T-helper 9 cell (primary cell): ENCODE data around the gene XXYLT1.
"Not testable (repeated sequence)": the region's sequence is repeated elsewhere in the genome, so short reads cannot be mapped to it uniquely, and the experiment has no call there.

Experiments
- DNase-seq: peaks from one replicate; pipeline ENCODE4 v3.0.0-alpha.2; 2020

XXYLT1 gene

GRCh38 chr3:195249858-195250464, 21.0 kb downstream of the XXYLT1 start:
- DNase-seq, result no peak

- no peak for DNase-seq
Measured at GRCh38 chr3:195249057-195249770, 21.7 kb downstream of the XXYLT1 start.

GRCh38 chr3:195248281-195248680, 22.7 kb downstream of the XXYLT1 start:
- no peak for DNase-seq

- no peak for DNase-seq
Measured at GRCh38 chr3:195247863-195248189, 23.1 kb downstream of the XXYLT1 start.

- DNase-seq, result no peak
Measured at GRCh38 chr3:195247086-195247862, 23.7 kb downstream of the XXYLT1 start.

- DNase-seq, result no peak
Measured at GRCh38 chr3:195246581-195246995, 24.4 kb downstream of the XXYLT1 start.

GRCh38 chr3:195245531-195245951, 25.4 kb downstream of the XXYLT1 start:
- no peak for DNase-seq

- no peak for DNase-seq
Measured at GRCh38 chr3:195241592-195242355, 29.2 kb downstream of the XXYLT1 start.

- no peak for DNase-seq
Measured at GRCh38 chr3:195240939-195241338, 30.0 kb downstream of the XXYLT1 start.

- no peak for DNase-seq
Measured at GRCh38 chr3:195240171-195240701, 30.7 kb downstream of the XXYLT1 start.

GRCh38 chr3:195239121-195239520, 31.8 kb downstream of the XXYLT1 start:
- no peak for DNase-seq

GRCh38 chr3:195238586-195239118, 32.3 kb downstream of the XXYLT1 start:
- no peak for DNase-seq

GRCh38 chr3:195238081-195238571, 32.8 kb downstream of the XXYLT1 start:
- DNase-seq, result no peak

GRCh38 chr3:195236801-195237570, 34.0 kb downstream of the XXYLT1 start:
- DNase-seq, result no peak

- DNase-seq, result no peak
Measured at GRCh38 chr3:195236076-195236798, 34.7 kb downstream of the XXYLT1 start.

- DNase-seq, result no peak
Measured at GRCh38 chr3:195230244-195230643, 40.7 kb downstream of the XXYLT1 start.

GRCh38 chr3:195228886-195229285, 42.1 kb downstream of the XXYLT1 start:
- not testable (repeated sequence) for DNase-seq

- DNase-seq, result no peak
Measured at GRCh38 chr3:195227871-195228270, 43.1 kb downstream of the XXYLT1 start.

GRCh38 chr3:195226900-195227447, 44.0 kb downstream of the XXYLT1 start:
- DNase-seq, result no peak

GRCh38 chr3:195226445-195226844, 44.5 kb downstream of the XXYLT1 start:
- no peak for DNase-seq
